GM21528 (cell line): ENCODE data around the gene CDK13.
"Not testable (repeated sequence)": the region's sequence is repeated elsewhere in the genome, so short reads cannot be mapped to it uniquely, and the experiment has no call there.

Experiments used
- ATAC-seq: cut with Tn5 transposase; IDR thresholded peaks from one replicate; pipeline ENCODE4 v1.9.1; 2021; ENCODE audit warnings: mild to moderate bottlenecking, moderate library complexity; ENCODE audit not compliant: unreplicated experiment, low FRiP score

The CDK13 gene

GRCh38 chr7:40141916-40142315, 191.9 kb downstream of the CDK13 start:
- ATAC-seq = not testable (repeated sequence)

GRCh38 chr7:40145596-40146130, 195.6 kb downstream of the CDK13 start:
- ATAC-seq = not testable (repeated sequence)

- ATAC-seq = no peak
Observed at GRCh38 chr7:40147371-40148246, 197.6 kb downstream of the CDK13 start.

GRCh38 chr7:40148247-40148580, 198.2 kb downstream of the CDK13 start:
- not testable (repeated sequence) for ATAC-seq

GRCh38 chr7:40148671-40149070, 198.6 kb downstream of the CDK13 start:
- ATAC-seq = no peak
